Left lung (tissue), 10 donors: ENCODE results near the gene PODXL. TPM values are rescaled to one million over a fixed set of nuclear protein-coding genes. Genes with fewer than 3 reads are reported as not detected.

ENCODE experiments used
- ATAC-seq: fragments of 200-7000 bp; cut with Tn5 transposase; one replicate; pipeline ENCODE4 v1.9.1; 2020; ENCODE audit warnings: moderate library complexity
- DNase-seq, 4 donors: peaks; one replicate each; pipeline ENCODE4 v3.0.0-alpha.2; 2013 to 2020
- H3K27ac ChIP-seq, 2 donors: fragments of 200-600 bp; sonication (generic) in 1 of 2; one replicate each; pipeline versions ENCODE4 v1.5.0 to v1.8.0; 2020 to 2021
- H3K27me3 ChIP-seq, 2 donors: fragments of 200-600 bp; sonication (generic) in 1 of 2; one replicate each; pipeline versions ENCODE4 v1.5.0 to v1.8.0; 2020 to 2021
- H3K36me3 ChIP-seq, 2 donors: fragments of 200-600 bp; sonication (generic) in 1 of 2; one replicate each; pipeline versions ENCODE4 v1.5.0 to v1.8.0; 2020 to 2021
- H3K4me1 ChIP-seq, 2 donors: fragments of 200-600 bp; one replicate each; pipeline ENCODE4 v1.8.0; 2021
- H3K4me3 ChIP-seq, 2 donors: fragments of 200-600 bp; sonication (generic) in 1 of 2; one replicate each; pipeline versions ENCODE4 v1.5.0 to v1.8.0; 2020 to 2021; ENCODE audit warnings: mild to moderate bottlenecking in 1 of 2
- H3K9me3 ChIP-seq, 2 donors: fragments of 200-600 bp; sonication (generic) in 1 of 2; one replicate each; pipeline versions ENCODE4 v1.5.0 to v1.8.0; 2020 to 2021
- CTCF ChIP-seq, 2 donors: fragments of 200-600 bp; sonication (generic) in 1 of 2; IDR thresholded peaks; one replicate each; pipeline versions ENCODE4 v1.5.0 to v1.8.0; 2021; ENCODE audit warnings: antibody characterized with exemption in 2 of 2
- intact Hi-C, 2 donors: fragments of 100-400 bp; cut with DNase I; formaldehyde crosslinking; loops; one replicate each; pipeline versions ENCODE4 v1.11.2 to v1.14.2; 2022
- polyA plus RNA-seq, 6 donors: library from polyadenylated mRNA; unstranded; fragments of 120-200 nt; gene quantifications; one replicate each; pipeline ENCODE4 v1.2.1, GENCODE V29; 2013; ENCODE audit not compliant: insufficient read length in 6 of 6
- total RNA-seq, 2 donors: library from RNA; stranded (reverse); fragmentation: NEBNext Ultra II Directional; extraction: Animal tissue kit (Norgen Biotek cat#: 25700); gene quantifications; one replicate each; pipeline ENCODE4 v1.2.1, GENCODE V29; 2021
- donor health status: DM: no; HTN: yes; CAD: no.
- donor health status: DM: no; HTN: no; CAD: no.

The PODXL gene
- total and polyA plus RNA-seq, 8 donors = 52.3 to 124 (median 63.0) TPM

- Histone ChIP-seq H3K9me3 (no peaks in the 10 kb centered on the region), H3K27ac (no peak overlapping the region), H3K36me3 (no peaks in the 10 kb centered on the region), H3K4me3 (no peak overlapping the region), H3K4me1 (no peaks in the 10 kb centered on the region), H3K27me3 (peaks cover 0 to 8% of the 10 kb centered on the region in 2 donors)
- DNase-seq (no peak), ATAC-seq (no peak)
- intact Hi-C loops = no loop called here
- TF ChIP-seq CTCF (IDR thresholded peaks at IDR 0.05) = no peak
Observed at GRCh38 chr7:131602994-131603372, 46.6 kb upstream of the PODXL start.

GRCh38 chr7:131602304-131602993 is 46.0 kb upstream of the PODXL start:
- Histone ChIP-seq H3K9me3 (no peaks in the 10 kb centered on the region), H3K36me3 (no peaks in the 10 kb centered on the region), H3K4me1 (no peaks in the 10 kb centered on the region), H3K27ac (no peak overlapping the region), H3K4me3 (no peak overlapping the region), H3K27me3 (peaks cover 0 to 8% of the 10 kb centered on the region in 2 donors)
- intact Hi-C loops = no loop called here
- no peak for DNase-seq
- TF ChIP-seq CTCF (IDR thresholded peaks at IDR 0.05) = no peak
- no peak for ATAC-seq

GRCh38 chr7:131600085-131600881 is 43.9 kb upstream of the PODXL start:
- Histone ChIP-seq H3K9me3 (no peaks in the 10 kb centered on the region), H3K4me3 (no peak overlapping the region), H3K4me1 (no peaks in the 10 kb centered on the region), H3K27ac (no peak overlapping the region), H3K36me3 (no peaks in the 10 kb centered on the region), H3K27me3 (peaks cover 0 to 6% of the 10 kb centered on the region in 2 donors)
- no peak for TF ChIP-seq CTCF (IDR thresholded peaks at IDR 0.05)
- ATAC-seq (no peak), DNase-seq (no peak)
- intact Hi-C loops = no loop called here

GRCh38 chr7:131596785-131597184 is 40.4 kb upstream of the PODXL start:
- no peak for TF ChIP-seq CTCF (IDR thresholded peaks at IDR 0.05)
- no peak for DNase-seq
- Histone ChIP-seq H3K36me3 (no peaks in the 10 kb centered on the region), H3K27me3 (no peaks in the 10 kb centered on the region), H3K4me3 (no peak overlapping the region), H3K4me1 (no peaks in the 10 kb centered on the region), H3K9me3 (no peaks in the 10 kb centered on the region), H3K27ac (no peak overlapping the region)
- ATAC-seq = no peak
- intact Hi-C loops = no loop called here

GRCh38 chr7:131595699-131596098 is 39.3 kb upstream of the PODXL start:
- Histone ChIP-seq H3K27me3 (no peaks in the 10 kb centered on the region), H3K9me3 (no peaks in the 10 kb centered on the region), H3K4me1 (no peaks in the 10 kb centered on the region), H3K4me3 (no peak overlapping the region), H3K27ac (no peak overlapping the region), H3K36me3 (no peaks in the 10 kb centered on the region)
- ATAC-seq (no peak), DNase-seq (no peak)
- intact Hi-C loops = no loop called here
- no peak for TF ChIP-seq CTCF (IDR thresholded peaks at IDR 0.05)
